Measurements from ENCODE around the gene TSC22D2.
"Not testable (repeated sequence)": the region's sequence is repeated elsewhere in the genome, so short reads cannot be mapped to it uniquely, and the experiment has no call there.

The TSC22D2 gene

DNA sequence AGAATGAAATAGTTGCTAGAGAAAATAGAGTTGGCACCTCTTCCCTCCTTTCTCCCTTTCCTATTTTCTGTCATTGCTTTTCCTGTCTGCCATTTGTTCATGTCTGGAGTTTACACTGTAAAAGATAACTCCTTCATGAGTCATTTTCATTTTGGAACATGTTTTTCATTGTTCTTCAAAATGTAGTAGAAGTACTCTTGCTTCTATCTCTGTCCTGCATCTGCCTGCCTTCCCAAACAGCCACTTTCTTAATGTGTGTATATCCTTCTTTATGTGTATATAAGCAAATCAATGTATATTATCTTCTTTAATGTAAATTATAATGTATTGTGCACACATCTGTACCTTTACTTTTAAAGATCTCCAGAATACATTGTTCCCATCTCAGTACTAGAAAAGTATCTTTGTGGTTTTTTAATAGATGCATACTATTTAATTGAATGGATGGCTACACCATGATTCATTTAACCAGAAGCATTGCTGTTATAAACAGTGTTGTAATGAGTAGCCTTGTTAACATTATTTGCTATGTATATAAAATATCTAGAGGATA is 41.1 kb downstream of the TSC22D2 start:
- no peak for DNase-seq

DNA sequence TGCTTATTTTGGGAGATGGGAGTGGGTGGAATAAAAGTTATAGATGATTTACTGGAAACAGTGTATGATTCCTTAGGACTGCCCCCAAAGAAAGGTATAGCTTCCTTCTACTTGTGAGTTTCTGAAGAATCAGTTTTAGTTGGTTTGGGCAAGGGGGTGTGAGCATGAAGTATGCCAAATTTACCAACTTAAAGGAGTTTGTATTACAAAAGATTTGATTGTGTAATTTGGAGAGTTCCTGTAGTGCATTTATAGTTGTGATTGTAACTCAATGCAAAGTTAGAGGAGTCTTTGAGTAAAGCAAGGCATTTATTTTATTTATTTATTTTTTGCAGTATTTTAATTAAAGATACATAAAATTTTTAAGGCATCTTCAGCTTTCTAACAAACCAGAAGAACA is 42.8 kb downstream of the TSC22D2 start:
- no peak for DNase-seq

DNA sequence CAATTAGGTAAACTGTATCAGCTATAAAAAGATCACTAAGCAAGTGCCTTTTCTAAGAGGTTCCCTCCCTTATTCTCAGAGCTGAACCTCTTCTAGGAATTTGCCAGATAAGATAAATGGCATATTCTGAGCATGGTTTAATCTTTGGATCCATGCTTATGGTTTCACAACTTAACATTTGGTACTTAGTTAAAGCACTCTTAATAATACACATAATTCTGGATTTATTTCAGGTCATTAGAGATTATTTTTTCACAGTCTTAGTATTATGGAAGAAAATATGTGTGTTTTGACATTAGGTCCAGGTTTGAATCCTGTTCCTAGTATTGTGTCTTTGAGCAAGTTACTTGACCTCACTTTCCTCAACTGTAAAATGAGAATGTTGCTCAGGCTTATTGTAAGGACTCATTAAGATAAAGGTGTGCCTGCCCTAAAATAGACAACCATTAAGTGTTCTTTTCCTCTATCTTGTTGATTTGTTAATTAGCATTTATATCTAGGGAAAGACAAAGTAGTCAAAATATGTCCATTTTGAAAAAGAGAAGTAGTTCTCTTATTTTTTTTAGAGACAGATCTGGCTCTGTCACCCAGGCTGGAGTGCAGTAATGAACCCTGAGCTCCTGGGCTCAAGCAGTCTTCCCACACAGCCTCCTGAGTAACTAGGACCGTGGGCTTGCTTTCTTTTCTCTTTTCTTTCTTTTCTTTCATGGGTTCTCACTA is 43.4 kb downstream of the TSC22D2 start:
- no peak for DNase-seq

DNA sequence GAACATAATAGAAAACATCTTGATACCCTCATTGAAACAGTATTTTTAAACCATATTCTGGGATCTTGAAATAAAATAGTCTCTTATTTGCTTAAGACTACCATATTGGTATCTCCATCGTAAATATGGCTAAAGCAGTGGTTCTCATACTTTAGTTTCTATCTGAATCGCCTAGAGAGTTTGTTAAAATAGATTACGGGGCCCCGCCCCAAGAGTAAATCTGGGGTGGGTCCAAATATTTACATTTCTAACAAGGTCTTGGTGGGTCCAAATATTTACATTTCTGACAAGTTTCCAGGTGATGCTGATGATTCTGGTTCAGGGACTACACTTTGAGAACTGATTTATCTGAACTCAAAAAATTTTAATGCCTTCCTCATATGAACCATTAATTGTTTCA is 45.3 kb downstream of the TSC22D2 start:
- no peak for DNase-seq

DNA sequence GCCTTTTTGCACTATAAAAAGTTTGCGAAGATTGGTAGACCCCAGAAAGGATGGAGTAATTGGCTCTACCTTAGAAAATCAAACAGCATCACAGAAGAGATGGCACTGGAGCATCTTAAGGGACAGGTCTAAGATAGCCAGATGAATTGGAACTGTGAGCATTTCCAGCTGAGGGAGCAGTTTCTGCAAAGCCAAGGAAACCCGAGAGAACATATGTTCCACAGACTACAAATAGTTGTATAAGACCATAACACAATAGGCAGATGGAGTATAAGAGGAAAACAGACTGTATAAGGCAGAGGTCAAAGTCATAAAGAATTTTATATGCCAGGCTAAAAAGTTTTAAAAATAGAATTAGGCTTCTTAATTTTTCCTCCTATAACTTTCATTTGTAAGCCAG is 46.0 kb downstream of the TSC22D2 start:
- DNase-seq: no peak

DNA sequence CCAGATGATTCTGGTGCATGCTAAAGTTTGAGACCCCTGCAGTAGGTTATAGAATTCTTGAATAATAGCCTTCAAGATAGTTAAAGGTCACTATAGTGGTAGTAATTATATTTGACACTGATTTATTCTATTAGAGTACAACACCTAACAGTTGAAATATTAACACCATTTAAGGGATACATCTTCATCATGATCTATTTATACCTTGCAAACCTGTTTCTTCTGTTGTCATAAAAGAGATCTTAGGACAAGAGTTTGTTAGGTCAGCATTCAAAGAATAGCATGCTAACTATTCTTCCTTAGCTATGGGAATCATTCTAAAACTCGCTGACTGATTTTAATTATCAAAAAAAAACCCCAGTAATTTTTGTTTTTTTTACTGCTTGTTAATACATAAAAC is 46.5 kb downstream of the TSC22D2 start:
- no peak for DNase-seq

DNA sequence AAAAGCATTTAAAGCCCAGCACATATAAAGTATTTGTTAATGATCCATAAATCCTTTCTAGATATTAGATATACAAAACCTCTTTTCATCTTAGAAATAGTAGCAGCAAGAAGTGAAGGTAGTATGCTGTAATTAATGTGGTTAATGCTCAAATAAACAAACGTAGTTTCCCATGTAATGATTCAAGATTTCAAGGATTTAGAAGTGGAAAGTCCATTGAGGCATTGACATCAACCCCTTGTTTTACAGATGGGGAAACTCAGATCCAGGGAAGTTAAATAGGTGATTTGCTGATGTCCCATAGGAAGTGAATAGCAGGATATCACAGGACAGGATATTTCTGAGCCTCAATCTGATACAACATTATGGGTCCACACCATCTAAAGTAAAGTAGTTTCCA is 47.2 kb downstream of the TSC22D2 start:
- DNase-seq: no peak

DNA sequence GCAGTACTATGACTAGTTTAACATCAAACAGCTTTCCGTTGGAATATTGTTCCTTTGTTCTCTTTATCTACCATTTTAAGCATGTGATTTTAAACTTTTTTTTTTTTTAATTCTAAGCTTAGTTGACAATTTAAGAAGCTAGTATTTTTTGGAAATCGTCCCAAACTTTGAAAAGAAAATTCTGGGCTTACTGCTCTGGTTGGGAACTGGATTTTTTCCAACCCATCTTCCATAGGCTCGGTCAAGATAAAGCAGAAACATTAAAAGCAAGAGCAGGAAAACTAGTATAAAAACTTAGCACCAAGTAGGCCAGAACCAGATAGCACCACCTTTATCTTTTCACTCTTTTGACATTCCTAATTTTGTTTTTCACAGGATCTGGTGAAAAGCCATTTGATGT is 49.9 kb downstream of the TSC22D2 start:
- no peak for DNase-seq

DNA sequence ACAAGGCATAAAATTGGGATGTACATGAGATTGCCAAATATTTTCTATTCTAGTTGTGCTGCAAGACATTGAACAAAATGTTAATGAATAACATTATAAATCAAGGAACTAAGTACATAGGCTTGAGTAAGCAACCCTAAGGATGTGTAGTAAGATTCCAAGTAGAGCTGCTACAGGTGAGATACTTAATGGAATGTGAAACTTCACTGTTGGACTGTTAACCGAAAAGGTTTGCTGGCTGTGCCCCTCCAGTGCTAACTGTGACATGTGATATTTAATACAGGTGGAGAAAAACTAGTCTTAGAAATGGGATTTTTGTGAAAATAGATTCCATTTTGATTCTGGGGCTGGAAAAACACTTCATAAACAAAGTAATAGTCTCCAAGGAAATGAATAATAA is 52.4 kb downstream of the TSC22D2 start:
- DNase-seq: no peak

DNA sequence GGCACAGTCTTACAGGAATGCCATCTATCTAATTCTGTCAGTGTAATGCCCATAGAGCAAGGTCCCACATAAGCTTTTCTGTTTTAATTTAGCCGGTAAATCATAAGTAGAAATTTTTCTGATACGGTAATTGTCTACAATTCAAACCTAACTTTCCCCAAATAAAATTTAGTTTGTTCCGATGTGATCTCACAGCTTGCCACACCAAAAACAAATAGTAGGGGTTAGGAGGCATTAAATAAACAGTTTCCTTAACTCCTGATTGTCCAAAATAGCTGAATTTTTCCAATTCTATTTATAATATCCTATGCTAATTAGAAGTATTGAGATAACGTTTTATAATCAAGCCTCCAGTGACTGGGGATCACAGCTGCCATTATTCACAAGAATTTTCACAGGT is 53.3 kb downstream of the TSC22D2 start:
- no peak for DNase-seq

DNA sequence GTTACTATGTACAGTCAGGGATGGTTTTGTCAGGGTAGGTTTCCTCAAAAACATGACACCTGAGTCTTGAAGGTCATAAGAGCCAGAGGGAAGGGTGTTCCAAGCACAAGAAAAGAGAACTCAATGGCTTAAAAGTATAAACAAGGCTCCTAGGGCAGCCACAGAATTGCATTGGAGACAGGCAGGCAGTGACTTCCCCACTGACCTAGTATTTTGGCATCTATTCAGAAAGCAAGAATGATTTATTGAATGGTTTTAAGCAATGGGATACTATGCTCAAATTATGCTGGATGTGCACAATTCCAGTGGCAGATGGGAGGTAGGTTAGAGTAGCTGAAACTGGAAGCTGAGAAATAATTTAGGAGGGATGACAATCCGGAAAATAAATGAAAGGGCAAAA is 54.0 kb downstream of the TSC22D2 start:
- DNase-seq: no peak

DNA sequence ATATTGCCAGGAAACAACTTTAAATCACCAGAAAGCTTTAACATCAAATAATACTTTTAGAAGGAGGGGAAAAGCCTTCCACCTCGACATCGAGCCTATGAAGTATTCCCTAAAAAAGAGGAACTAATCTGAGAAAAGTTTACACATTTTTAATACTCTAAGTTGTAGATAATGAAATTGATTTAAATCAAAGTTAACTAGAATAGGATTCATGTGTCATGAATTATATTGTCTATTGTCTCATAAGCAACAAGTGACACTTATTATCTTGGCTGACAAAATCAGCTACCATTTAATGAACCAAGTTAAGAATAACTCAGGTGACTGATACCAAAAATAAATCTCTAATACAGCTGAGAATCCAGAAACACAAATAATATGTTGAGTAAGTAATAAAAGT is 56.6 kb downstream of the TSC22D2 start:
- DNase-seq: no peak

DNA sequence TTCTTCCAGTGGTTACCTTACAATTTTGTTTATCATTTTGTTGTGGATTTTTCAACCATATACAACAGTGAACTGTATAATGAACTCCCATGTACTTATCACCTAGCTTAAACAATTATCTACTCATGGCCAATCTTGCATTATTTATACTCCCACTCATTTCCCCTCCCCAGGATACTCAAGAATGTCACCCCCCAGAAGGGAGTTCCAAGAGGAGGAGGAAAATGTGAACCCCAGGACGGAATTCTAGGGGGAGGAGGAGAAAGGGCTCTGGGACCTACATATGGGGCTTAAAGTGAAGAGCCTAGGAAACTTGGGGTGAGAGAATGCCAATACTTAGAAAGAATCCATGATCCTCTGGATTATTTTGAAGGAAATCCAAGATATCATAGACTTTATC is 59.3 kb downstream of the TSC22D2 start:
- no peak for DNase-seq

DNA sequence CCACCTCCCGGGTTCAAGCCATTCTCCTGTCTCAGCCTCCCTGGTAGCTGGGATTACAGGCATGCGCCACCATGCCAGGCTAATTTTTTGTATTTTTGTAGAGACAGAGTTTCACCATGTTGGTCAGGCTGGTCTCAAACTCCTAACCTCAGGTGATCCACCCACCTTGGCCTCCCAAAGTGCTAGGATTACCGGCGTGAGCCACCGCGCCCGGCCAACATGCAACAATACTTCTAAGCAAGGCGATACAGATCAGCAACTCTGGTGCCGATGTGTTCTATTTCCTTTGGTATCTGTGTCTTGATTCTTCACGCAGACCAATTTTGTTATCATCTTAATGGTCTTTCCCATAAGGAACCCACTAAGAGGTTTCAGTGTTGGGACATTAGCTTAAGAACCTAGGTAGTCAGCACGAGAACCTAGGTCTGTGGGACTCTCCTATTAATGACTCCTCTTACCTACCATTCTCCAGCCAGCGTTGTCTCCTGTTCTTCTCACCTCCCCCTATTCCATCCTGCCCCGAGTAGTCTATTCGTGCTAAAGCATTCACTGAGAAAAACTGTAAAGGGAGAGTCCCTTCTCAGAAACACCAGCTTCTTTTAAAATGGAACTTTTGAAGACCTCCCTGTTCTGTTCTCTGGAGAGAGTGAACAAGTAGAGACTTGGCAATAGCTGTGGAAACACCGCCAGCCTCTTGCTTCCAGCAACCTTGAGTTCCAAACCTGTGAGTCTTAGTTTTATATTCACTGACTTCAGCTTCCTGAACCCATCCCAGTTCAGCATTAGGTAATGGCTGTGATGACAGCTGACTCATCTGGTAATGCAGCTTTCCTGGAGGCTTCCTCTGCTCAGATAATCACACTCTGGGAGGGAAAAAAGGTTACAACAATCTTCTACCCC is 61.2 kb downstream of the TSC22D2 start:
- DNase-seq: no peak

DNA sequence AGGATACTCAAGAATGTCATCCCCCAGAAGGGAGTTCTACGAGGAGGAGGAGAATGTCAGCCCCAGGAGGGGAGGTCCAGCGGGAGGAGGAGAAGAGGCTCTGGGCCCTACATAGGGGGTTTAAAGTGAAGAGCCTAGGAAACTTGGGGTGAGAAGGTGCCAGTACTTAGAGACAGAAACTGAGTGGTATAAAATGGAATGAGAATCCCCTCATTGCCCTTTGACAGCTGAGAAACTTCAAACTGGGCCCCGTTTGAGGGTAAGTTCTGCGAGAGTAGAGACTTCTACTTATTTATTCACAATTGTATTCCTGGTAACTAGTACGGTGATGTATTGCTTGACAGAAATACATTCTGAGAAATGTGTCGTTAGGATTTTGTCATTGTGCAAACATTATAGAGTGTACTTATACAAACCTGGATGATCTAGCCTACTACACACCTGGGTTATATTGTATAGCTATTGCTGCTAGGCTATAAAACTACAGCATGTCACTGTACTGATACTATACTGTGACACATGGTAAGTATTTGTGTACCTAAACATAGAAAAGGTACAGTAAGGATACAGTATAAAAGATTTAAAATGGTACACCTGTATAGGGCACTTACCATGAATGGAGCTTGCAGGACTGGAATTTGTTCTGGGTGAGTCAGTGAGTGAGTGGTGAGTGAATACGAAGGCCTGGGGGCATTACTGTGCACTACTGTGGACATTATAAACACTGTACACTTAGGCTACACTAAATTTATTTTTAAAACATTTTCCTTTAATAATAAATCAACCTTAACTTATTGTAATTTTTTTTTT is 62.0 kb downstream of the TSC22D2 start:
- no peak for DNase-seq

DNA sequence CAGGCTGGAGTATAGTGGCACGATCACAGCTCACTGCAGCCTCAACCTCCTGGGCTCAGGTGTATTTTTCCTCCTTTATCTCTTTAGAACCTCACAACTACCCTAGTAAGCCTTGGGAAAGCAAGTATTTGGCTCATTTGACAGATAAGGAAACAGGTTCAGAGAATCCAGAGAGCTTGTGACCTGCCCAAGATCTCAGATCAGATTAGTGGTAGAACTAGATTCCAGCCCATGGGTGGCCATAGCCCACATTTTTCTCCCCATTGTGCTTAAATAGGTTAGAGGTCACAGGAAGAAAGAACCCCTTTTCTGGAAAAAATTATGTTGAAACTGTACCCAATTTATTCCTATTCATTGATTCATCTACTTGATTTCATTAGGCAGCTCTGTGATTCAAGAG is 64.3 kb downstream of the TSC22D2 start:
- DNase-seq: no peak

DNA sequence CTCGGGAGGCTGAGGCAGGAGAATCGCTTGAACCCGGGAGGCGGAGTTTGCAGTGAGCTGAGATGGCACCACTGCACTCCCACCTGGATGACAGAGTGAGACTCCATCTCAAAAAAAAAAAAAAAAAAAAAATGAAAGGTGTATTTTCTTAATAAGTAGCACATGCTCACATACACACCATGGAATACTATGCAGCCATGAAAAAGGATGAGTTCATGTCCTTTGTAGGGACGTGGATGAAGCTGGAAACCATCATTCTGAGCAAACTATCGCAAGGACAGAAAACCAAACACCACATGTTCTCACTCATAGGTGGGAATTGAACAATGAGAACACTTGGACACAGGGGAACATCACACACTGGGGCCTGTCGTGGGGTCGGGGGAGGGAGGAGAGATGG is 65.1 kb downstream of the TSC22D2 start:
- DNase-seq: not testable (repeated sequence)

DNA sequence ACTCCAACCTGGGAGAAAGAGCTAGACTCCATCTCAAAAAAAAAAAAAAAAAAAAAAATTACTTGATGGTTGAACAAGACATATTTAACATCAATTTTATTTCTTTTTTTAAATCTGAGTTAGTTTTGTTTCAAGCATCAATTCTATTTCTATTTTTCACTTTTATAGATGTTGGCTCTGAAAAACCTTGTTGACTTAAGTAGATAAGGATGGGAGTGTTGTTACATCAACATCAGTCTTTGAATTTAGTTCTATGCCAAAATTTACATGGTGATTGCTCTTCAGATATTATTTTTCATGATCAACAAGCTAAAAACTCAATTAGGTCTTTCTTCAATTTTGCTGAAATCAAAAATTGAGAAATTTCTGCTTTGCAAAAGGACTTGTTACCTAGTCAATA is 71.3 kb downstream of the TSC22D2 start:
- no peak for DNase-seq

DNA sequence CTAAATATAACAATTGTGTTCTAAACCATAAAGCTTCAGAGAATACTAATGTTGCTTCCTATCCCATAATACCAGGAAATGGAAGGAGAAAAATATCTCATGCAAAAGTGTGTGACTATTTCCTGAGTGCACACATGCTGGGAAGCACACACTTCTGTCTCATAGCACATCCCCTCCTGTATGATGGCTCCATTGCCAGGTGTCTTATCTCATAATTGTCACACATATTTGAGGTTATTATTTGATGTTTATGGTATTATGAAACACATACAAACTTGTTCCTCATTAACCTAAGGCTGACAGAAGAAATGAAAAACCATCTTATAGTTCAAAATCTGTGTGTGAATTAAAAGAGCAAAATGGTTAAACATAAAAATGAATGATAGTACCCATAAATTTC is 72.8 kb downstream of the TSC22D2 start:
- DNase-seq: no peak

DNA sequence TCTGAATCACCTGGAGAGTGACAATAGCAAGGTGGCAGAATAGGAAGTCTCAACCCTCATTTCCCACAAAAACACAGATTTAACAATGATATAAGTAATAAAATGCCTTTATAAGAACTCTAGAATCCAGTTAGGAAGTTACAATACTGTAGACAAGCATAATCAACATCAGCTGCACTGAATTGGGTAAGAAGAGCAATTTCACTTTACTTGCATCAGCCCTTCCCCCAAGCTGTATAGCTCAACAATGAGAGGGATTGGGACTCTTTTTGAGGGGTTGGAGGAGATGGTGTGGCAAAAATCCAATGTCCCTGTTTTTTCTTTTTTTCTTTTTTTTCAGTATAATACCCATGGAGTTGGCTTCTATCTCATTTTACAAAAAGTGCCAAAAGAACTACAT is 75.1 kb downstream of the TSC22D2 start:
- no peak for DNase-seq

DNA sequence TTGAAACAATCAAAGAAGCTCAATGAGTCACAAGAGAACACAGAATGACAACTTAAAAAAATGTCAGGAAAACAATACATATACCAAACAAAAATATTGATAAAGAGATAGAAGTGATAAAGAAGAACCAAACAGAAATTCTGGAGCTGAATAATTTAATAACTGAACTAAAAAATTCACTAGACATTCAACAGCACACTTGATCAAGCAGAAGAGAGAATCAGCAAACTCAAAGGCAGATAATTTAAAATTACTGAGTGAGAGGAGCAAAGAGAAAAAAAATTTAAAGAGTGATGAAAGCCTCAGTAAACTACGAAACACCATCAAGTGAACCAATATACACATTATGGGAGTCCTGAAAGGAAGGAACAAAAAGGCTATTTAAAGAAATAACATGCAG is 76.3 kb downstream of the TSC22D2 start:
- DNase-seq: no peak

DNA sequence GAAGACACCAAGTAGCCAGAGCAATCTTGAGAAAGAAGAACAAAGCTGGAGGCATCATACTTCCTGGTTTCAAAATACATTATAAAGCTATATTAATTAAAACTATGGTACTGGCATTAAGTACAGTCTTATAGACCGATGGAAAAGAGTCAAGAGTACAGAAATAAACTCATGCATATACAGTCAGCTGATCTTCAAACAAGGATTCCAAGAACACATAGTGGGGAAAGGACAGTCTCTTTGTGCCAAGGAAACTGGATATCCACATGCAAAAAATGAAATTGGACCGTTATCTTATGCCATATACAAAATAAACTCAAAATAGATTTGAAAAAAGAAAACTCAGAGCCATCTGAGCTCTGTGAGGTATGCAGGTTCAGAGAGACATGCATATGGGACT is 80.8 kb downstream of the TSC22D2 start:
- no peak for DNase-seq

DNA sequence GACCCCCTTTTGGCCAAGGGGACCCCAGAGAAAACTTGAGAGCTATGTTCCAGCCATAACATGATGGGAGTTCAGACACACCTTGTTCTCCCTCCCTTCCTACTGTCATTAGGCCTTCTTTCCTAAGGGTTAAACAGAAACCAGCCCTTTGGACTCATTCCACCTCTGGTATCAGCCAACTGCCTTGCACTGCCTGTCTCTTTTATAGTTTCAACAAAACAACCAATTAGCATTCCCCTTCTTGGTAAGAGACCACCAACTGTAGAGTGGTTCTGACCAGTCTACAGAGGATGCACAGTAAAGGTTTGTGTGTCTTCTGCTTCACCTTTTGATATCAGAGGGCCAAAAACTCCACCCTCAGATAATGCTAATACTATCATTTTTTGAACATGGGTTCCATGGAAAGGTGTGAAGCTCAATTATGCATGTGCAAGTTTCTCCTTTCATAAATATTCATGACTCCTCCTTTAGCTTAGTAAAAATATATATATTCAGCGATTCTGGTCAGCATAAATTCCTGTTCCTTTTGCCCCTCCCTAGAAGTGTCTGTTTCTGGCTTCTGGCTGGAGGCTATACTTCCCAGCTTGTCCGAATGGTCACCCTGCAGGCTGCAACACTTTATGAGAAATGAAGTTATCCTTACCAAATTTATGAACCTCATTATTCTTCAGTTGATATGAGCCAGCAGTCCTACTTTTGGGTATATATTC is 82.3 kb downstream of the TSC22D2 start:
- DNase-seq: no peak
